ENCODE results near the gene FRY. TPM values are rescaled to one million over a fixed set of nuclear protein-coding genes. Genes with fewer than 3 reads are reported as not detected.

The FRY gene
- total RNA-seq, 2 donors from 2014 or later: 10.3 to 13.7 TPM

DNA sequence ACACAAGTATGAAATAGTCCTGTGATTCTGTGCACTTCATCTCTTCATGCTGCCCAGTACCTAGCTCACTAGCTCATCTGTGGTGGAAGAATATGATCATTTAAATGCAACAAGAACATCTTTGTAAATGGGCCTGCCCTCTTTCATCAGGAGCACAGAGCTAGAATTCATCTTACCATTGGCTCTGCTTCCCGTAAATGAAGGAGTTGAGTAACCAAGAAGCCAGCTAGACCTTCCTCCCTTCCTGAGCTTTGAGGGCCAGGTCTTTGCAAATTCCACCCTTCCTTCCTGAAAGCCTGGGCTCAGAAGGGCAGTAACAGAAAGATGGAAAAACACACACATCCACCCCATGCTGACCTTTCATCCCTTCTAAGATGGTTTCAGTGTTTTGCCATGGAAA lies 82.0 kb downstream of the FRY start:
- intact Hi-C loops (cut with DNase I, micrococcal nuclease): no loop called here
- ATAC-seq (no peak), DNase-seq (no peak)

DNA sequence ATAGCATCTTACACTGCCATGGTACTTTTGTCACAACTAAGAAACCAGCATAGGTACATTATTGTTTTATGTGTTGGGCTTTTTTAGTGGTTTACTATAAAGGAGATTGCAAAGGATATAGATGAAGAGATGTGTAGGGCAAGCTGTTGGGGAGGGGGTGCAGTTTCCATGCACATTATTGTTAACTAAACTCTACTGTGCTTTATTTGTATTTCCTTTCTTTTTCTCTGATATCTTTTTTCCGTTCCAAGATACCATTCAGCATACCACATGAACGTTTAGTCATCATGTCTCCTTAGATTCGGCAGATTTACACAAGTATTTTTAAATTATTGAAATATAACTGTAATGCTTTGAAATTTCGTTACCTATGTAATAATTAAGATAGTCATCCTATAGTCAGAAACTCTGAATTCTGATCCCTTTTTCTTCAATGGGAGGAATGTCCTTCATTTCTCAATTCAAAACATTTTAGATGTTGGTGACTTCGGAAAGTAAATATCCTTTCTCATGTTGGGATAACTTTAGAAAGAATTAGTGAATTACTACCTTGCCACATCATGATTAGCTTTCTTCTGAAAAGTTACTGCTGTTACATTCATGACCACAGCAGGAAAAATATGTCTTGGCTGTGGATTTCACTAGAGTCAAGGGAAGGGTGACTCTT lies 82.8 kb downstream of the FRY start:
- DNase-seq (no peak), ATAC-seq (no peak)
- intact Hi-C loops (cut with DNase I, micrococcal nuclease): no loop called here

DNA sequence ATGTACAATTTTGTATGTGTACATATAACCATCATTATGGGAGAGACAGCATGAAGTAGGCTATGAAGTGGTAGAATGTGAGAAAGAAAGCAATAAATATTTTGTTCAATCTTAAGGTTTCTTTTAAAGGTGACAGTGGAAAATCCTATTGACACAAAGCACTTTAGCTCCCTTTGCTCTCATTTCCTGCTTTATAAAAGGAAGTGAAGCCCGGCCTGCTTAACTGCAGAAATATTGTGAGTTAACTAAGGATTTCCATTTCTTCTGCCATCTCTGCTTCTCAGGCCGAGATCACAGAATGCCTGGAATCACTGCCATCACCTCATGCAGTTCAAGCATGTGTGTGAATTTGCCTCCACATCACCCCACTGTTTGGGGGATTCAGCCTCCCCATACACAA lies 83.5 kb downstream of the FRY start:
- ATAC-seq: no peak

DNA sequence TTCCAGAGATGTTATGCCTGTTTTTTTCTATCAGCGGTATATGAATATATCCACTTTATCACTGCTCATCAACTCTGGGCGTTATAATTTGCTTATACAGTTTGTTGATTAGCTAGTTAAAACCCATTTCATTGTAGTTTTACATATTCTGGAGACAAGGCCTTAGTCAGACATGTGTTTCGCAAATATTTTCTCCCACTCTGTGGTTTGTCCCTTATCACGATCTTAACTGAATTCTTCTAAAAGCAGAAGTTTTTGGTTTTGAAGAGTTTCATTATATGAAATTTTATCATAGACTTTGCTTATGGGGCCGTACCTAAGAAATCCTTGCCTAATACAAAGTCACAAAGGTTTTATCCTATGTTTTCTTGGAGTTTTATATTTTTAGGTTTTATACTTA lies 84.6 kb downstream of the FRY start:
- intact Hi-C loops (cut with DNase I, micrococcal nuclease): no loop called here
- ATAC-seq (no peak), DNase-seq (no peak)

More for the DNA sequence above, 83.5 kb downstream of the FRY start:
- no peak for DNase-seq
- intact Hi-C loops (cut with DNase I, micrococcal nuclease): no loop called here

DNA sequence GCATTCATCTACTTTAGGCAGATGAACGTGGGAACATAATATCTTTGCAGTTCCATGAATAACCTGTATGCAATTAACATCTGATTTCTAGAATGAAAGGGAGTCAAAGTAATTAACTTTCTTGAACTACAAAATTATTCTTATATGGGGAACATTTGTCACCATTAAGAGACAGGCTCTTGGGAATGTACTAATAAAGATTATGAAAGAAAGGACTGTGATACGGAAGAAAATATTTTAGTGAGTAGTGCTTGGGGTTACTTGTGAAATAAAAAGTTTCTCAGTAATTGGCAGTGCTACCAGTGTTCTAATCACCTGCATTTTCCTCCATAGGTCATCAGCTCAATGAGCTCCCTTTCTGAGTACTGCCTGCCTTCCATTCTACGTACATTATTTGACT lies 85.4 kb downstream of the FRY start:
- intact Hi-C loops (cut with DNase I, micrococcal nuclease): no loop called here
- ATAC-seq: no peak
- no peak for DNase-seq

DNA sequence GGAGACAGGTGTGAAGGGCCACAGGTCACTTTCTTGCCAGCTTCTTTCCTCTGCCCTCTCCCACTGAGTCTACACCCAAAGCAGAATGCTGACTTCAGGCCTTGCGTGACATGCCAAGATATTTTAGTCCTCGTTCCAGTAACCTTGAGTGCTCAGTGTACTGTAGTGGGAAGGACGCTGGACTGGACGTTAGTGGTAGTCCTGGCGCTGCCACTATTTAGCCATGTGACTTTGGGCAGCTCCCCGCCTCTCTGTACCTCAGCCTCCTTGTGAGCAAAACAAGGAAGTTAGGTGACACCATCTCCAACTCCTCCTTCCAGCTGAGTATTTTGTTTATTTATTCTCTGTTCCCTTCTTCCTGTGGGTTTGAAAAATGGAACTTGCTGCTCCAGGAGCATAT lies 86.1 kb downstream of the FRY start:
- DNase-seq: no peak
- intact Hi-C loops (cut with DNase I, micrococcal nuclease): no loop called here
- ATAC-seq: no peak

DNA sequence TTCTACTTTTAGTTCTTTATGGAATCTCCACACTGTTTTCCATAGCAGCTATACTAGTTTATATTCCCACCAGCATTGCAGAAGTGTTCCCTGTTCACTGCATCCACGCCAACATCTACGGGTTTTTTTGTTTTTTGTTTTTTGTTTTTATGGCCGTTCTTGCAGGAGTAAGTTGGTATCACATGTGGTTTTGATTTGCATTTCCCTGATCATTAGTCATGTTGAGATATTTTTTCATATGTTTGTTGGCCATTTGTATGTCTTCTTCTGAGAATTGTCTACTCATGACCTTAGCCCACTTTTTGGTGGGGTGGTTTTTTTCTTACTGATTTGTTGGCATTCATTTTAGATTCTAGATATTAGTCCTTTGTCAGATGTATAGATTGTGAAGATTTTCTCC lies 89.7 kb downstream of the FRY start:
- DNase-seq: no peak
- no peak for ATAC-seq

DNA sequence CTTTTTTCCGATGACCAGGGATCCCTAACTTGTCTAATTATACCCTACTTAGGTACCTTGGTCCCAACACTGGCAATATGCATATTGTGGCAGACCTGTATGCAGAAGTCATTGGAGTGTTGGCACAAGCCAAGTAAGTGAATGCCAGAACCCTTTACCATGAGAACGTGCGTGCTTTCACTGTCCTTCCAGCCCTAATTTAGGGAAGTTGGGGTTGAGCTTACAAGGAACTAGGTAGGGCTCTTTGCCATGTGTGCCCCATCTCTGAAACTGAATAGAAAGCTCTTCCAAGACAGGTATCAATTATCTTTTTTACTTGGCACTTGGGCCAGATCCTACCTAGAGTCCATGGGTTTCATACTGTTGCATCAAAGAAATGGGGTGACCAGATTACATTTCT lies 93.2 kb downstream of the FRY start:
- DNase-seq: no peak
- intact Hi-C loops (cut with DNase I, micrococcal nuclease): no loop called here
- no peak for ATAC-seq

More for the DNA sequence above, 89.7 kb downstream of the FRY start:
- intact Hi-C loops (cut with DNase I, micrococcal nuclease): no loop called here

DNA sequence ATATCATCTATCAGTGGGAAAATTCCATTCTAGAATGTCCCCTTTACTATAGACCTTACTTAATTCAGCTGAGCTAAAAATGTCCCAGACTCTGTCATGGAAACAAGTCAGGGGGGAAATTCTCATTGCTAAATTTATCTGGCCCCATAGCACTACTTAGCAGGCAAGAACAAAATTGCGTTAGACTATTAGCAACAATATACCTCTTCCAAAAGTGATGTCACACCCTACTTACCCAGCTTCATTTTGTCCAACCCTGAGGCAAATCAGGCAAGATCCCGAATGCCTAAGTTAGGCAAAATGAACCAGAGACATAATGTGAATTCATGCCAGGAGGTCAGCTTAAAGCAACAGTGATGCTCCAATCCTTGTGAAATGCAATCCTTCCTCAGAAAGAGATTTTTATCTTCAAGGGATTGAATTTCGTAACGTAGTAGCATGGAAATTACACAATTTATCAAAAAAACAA lies 93.7 kb downstream of the FRY start:
- no peak for ATAC-seq
- intact Hi-C loops (cut with DNase I, micrococcal nuclease): no loop called here
- DNase-seq: no peak

DNA sequence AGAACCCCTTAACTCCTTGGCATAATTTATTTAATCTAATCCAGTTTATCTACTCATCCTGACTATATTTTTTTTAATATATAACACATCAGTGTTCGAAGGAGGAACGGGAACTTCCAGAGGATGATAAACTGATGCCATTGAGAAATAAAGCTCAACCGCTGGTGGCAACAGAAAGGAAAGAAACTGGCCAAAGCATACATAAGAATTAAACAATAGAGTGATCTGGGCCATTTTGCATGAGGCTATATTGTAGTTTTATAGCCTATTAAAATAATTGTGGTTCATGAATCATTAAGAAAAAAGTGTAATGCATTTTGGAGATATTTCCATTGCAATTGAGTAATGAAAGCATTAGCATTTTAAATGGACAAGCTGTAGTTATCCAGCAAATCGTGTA lies 94.2 kb downstream of the FRY start:
- intact Hi-C loops (cut with DNase I, micrococcal nuclease): no loop called here
- no peak for ATAC-seq
- no peak for DNase-seq

DNA sequence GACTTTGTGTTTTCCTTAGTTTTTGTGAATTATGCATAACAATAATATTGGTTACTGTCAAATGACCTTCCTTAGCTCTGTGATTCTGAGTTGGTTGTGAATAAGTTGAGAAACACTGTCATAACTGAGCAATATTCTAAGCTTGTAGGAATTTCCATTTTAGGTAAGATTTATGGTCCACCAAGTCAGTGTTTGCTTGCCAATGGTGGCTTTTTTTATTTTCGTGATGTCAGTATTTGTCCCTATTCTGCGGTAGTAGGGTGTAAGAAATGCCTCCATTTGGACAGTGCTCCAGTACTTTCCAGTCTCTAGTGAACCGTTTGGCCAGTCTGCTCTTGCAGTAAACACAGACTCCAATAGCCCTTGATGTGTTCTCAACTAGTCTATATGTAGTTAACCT lies 94.7 kb downstream of the FRY start:
- no peak for DNase-seq
- ATAC-seq: no peak
- intact Hi-C loops (cut with DNase I, micrococcal nuclease): no loop called here

DNA sequence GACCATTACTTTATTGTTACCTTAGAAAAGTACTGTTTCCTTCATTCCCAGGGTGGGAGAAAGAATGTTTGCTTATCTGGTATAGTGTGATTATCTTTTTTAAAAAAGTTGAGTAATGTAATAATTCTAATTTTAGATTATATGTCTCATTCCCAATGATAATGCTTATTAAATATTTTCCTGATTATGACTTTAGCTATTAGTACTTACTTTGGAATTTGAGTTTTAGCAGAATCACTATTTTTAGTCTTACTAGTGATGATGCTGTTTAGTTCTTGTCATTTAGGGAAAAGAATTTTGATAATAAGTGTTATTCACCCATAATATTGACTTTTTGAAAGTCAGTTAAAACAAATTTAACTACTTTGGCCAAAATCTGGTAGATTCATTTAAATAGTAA lies 95.2 kb downstream of the FRY start:
- no peak for ATAC-seq
- no peak for DNase-seq
- intact Hi-C loops (cut with DNase I, micrococcal nuclease): no loop called here

DNA sequence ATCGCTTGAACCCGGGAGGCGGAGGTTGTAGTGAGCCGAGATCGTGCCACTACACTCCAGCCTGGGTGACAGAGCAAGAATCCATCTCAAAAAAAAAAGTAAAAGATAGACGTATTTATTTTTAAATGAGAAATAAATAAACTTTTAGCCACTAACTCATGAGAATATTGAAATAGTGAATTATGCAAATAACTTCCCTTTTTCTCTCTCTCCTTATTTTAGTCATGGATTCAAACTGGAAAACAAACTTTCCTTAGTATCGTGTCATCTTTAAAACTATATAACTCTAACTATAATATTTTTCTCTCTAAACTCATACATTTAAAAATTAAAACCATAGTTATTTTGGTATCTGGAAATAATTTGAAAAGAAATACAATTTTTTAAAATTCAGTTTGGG lies 96.1 kb downstream of the FRY start:
- no peak for DNase-seq
- intact Hi-C loops (cut with DNase I, micrococcal nuclease): no loop called here
- no peak for ATAC-seq

DNA sequence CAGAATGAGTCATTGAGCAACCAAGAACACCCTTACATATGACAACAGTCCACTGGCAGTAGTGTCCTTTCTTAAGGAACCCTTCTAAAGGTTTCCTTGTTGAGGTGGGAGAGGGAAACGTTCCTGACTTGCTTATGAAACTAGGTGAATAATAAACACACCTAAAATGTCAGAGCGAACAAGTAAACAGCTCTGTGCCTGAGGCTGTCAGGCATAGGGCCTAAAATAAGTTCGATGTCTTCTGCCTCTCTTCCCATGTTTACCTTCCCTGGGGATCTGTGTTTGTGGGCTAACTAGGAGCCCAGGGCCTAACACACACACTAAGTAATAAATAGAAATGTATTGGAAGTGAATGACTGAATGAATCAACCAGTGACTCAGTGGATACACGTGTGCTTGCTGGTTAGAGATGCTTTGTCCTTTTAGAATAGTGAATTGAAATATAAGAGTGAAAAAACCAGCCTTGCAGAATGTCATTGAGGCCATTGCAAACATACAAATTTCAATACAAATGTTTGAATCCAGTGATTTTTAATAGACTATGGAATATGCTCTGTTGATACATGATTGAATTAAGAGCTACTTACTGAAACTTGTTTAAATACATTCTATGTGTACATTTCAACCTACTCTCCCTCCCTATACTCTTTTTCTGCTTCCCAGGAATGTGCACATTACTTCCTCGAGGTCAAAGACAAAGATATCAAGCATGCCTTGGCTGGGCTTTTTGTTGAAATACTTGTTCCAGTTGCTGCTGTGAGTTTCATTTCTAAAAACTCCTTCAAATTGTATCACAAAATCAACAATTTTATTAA lies 102.9 kb downstream of the FRY start:
- ATAC-seq (no peak), DNase-seq (no peak)
- intact Hi-C loops (cut with DNase I, micrococcal nuclease): no loop called here

DNA sequence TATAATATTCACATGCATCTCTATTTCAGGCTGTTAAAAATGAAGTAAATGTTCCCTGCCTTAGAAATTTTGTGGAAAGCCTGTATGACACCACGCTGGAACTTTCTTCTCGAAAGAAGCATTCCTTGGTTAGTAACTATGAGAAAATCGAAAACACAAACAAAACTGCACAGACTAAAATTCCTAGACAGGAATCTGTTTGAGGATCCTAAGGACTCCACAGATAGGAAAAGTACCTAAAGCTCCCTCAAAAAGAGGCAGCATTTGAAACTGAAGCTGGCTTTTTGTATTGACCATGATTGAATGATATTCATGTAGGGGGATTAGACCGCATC lies 103.4 kb downstream of the FRY start:
- intact Hi-C loops (cut with DNase I, micrococcal nuclease): no loop called here
- DNase-seq (no peak), ATAC-seq (no peak)

DNA sequence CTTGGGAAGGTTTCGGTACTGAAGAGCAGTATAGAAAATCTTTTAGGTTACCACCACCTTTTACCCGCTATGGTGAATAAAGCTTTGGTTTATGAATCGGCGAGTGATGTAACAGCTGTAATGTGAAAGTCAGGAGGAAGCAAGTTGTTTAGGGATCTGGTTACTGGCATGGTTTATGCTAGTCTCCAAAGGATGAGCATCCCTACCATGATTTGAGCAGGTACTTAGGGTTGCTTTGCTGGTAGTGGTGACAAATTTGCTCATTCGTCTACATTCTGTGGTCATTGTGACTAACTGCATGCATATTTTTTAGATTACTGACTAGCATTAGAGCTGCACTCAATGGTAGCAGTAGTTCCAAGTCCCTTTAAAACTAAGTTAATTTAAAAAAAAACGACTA lies 104.1 kb downstream of the FRY start:
- ATAC-seq (no peak), DNase-seq (no peak)
- intact Hi-C loops (cut with DNase I, micrococcal nuclease): no loop called here

DNA sequence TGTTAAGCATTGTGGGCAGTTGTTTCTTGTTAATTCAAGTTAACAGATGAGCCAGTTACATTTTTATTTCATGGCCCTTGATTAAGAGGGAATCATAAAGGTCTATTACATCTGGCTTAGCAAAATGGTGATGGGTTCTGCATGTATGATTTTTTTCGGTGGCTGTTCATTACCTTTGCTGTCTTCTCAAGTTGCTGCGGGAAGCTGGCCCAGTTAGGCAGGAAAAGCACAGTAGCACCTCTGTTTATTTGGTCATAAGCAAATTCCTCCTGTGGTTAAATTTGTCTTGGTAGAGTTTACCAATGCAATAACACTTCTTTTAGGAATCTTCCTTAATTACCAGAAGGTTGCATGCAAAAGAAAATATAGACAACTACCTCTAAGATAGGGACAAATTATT lies 104.5 kb downstream of the FRY start:
- ATAC-seq: no peak
- intact Hi-C loops (cut with DNase I, micrococcal nuclease): no loop called here
- DNase-seq: no peak

DNA sequence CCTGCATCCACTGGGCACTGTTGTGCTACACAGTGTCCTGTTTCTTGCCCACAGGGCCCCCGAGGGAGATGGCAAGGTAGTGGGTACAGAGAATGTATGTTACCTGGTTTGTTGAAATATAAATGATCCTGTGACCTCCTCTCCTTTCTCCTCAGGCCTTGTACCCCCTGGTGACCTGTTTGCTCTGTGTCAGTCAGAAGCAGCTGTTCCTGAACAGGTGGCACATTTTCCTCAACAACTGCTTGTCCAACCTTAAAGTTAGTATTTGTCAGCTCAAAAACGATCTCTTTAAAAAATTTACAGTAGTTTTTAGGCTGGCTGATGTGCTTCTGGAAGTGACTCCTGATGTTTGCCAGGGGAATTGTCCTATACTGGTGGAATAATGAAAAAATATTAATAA lies 105.1 kb downstream of the FRY start:
- intact Hi-C loops (cut with DNase I, micrococcal nuclease): no loop called here
- no peak for ATAC-seq
- no peak for DNase-seq

DNA sequence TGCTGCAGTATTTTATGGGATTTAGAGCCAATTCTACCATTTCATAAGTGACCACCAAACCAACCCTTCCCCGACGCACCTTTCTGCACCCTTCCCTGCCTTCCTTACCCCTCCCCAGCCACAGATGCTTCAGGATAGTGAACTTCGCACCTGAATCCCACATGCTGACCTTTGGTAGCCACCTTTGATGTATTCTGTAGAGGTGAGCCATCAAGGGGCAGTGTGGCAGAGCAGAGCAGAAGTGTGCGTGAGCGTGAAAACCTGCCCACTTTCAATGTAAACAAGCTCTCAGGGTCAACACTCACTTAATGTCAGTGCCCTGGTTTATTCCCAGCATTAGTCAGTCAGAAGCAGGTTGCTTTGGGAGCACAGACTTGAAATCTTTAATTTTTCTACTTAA lies 107.7 kb downstream of the FRY start:
- DNase-seq (no peak), ATAC-seq (no peak)
- intact Hi-C loops (cut with DNase I, micrococcal nuclease): no loop called here

DNA sequence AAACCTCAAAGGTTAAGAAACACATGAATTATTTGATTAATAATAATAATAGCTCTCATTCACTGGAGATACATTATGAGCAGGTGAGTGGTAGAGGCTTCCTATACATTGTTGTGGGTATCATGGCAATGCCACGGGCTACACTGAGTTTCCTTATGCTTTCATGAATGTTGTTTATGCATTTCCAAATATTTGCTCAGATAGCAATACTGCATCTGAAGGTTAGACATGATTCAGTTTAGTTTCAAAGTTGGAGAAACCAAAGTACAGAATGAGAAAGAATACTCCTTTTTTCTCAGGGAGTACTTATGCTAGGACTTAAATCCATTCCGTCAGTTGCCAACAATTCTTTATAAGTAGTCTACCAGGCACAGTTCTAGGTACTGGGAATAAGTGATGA lies 108.5 kb downstream of the FRY start:
- intact Hi-C loops (cut with DNase I, micrococcal nuclease): no loop called here
- ATAC-seq (no peak), DNase-seq (no peak)

DNA sequence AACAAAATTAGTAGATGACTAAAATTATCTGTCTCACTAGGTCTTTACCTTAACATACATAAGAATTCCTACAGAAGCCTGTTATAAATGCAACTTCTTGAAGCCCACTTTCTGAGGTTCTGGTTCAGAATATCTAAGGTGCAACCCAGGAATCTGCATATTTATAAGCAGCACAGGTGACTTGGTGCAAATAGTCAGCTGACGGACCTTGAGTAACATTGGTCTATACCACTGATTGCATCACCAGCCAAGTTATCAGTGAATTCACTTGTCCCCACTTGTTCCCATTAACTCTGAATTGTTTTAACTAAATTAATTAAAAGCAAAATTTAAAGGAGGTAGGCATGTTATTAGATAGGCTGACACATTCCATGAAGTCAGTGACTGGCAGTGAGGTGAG lies 109.9 kb downstream of the FRY start:
- ATAC-seq (no peak), DNase-seq (no peak)
- intact Hi-C loops (cut with DNase I, micrococcal nuclease): no loop called here

Measured in left colon (tissue), 2 donors.